ENCODE data around the gene CALML5.

CALML5 gene

DNA sequence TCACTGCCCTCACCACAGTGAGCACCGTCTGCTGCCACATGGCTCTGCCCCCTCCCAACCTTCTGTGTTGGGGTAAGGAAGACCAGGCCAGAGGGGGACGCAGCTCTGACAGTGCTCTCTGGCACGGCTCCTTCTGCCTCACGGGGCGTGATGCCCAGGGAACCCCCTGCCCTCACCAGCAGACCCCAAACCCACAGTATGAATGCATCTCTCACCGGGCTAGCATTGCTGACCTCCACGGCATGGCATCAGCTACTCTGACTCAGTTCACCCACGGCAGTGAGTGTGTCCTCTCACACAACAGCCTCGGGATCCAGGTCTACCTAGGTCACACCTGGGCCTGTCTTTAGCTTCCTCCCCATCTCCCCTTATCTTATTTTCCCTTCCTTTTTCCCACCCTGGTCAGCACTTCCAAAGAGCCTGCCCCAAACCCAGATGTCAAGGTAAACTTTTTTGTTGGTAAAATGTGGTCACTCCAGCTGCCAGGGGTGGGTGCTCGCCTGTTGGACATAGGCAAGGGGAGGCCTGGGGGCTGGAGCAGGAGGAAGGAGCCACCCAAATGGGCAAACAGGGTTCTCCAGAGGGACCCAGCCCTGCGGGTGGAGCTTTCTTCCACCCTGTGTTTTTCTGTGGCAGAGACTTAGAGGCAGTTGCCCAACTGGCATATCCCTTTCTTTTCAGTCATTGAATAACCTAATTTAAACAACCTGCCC is 29.8 kb upstream of the CALML5 start:
- H3K4me3 Mint-ChIP-seq: no peak overlapping the region
- H3K36me3 Mint-ChIP-seq (ENCODE audit: low read depth): no peaks in the 10 kb centered on the region
- no peaks in the 10 kb centered on the region for H3K9me3 Mint-ChIP-seq
- H3K27me3 Mint-ChIP-seq: no peaks in the 10 kb centered on the region
- no peaks in the 10 kb centered on the region for H3K4me1 Mint-ChIP-seq (ENCODE audit: low read depth)
- H3K27ac Mint-ChIP-seq: no peak overlapping the region
- peak; percentile 9 for DNase-seq

DNA sequence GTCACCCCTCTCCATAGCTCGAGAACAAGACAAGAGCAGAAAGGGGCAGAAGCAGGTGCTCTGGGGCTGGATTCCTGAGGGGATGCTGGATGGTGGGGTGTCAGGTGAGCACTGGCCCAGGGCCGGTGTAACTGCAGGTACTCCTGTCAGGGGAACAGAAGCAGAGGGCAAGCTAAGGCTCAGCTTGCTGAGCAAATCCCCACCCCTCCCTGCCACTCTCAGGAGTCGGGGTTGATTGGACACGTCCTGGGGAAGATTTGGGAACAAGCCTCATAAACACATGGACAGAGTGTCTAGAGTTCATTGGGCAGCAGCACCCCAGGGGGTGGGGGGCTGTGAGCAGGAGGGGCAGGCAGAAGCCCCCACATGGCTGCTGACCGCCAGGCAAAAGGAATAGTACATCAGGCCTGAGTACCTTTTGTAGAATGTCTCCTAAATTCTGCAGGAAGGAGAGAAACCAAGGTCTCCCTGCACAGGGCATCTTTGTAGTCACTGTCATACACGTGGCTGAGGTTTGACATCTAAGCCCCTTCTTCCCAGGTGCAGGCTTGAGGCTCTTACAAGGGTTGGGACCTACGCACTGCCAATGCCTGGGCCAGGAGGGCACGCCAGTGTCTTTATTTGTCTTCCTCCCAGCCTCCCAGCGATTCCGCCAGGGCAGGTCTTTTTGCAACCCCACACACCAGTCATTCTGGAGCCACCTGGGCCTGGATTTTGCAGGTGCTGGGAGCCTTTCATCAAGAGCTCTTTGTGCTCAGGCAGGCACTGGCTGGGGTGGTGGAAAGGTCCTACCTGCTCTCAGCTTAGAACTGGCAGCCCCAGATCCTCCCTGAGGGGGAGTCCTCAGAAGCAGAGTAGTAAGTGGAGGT is 28.2 kb upstream of the CALML5 start:
- H3K4me3 Mint-ChIP-seq: no peak overlapping the region
- H3K9me3 Mint-ChIP-seq: no peaks in the 10 kb centered on the region
- no peak overlapping the region for H3K27ac Mint-ChIP-seq
- peak; percentile 19 for DNase-seq
- H3K36me3 Mint-ChIP-seq (ENCODE audit: low read depth): no peaks in the 10 kb centered on the region
- H3K4me1 Mint-ChIP-seq (ENCODE audit: low read depth): no peaks in the 10 kb centered on the region
- peaks cover 2% of the 10 kb centered on the region for H3K27me3 Mint-ChIP-seq

GRCh38 chr10:5526691-5527331 is 27.4 kb upstream of the CALML5 start:
- Mint-ChIP-seq H3K4me1 (ENCODE audit: low read depth) (no peaks in the 10 kb centered on the region), H3K9me3 (no peaks in the 10 kb centered on the region), H3K36me3 (ENCODE audit: low read depth) (no peaks in the 10 kb centered on the region), H3K27me3 (peaks cover 2% of the 10 kb centered on the region), H3K4me3 (no peak overlapping the region), H3K27ac (no peak overlapping the region)
- DNase-seq: peak; percentile 9

DNA sequence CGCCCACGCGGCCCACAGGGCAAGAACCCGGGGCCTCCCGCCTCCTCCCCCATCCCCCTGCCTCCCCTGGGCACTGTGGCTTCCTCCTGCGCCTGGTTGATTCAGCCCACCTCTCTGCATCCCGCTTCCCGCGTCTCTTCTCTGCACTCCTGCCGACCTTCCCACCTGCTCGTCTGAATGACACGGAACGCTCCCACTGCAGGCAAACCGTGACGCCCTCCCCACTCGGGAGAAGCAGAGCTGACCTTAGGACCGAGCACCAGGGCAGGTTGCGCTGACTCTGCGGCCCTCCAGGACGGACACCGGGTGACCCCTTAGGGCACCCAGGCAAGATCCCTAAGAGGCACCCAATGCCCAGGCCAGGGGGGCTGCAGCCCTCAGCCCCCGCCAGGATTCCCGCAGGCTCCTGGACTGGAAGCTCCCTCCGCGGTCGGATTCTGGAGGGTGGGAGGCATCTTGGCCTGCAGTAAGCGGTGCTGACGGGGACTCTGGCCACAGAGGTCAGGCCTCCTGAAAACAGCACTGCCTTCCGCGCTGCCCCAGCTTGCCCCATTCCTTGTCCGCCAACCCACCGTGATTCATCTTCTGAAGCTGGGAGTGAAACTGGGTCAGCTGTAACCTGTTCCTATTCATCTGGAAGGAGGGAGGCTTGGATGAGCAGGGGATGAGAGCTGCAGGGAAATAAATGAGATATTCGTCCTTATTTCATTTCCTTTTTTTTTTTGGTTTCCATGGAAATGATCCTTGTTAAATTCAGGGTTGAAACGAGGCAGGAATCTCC is 26.4 kb upstream of the CALML5 start:
- Mint-ChIP-seq H3K4me3 (no peak overlapping the region), H3K36me3 (ENCODE audit: low read depth) (no peaks in the 10 kb centered on the region), H3K27ac (no peak overlapping the region), H3K4me1 (ENCODE audit: low read depth) (no peaks in the 10 kb centered on the region), H3K27me3 (peaks cover 2% of the 10 kb centered on the region), H3K9me3 (no peaks in the 10 kb centered on the region)
- peak; percentile 14 for DNase-seq

GRCh38 chr10:5524641-5525560 is 25.5 kb upstream of the CALML5 start, which contains the start of gene CALML3:
Gene CALML3 (plus strand): TSS chr10:5524961. CDS start chr10:5525086, 125 bp downstream.
- Mint-ChIP-seq H3K27me3 (peaks cover 2% of the 10 kb centered on the region), H3K9me3 (no peaks in the 10 kb centered on the region), H3K36me3 (ENCODE audit: low read depth) (no peaks in the 10 kb centered on the region), H3K4me3 (no peak within 1 kb of the TSS), H3K27ac (no peak within 1 kb of the TSS), H3K4me1 (ENCODE audit: low read depth) (no peaks in the 10 kb centered on the region)
- peak; percentile 15 for DNase-seq

DNA sequence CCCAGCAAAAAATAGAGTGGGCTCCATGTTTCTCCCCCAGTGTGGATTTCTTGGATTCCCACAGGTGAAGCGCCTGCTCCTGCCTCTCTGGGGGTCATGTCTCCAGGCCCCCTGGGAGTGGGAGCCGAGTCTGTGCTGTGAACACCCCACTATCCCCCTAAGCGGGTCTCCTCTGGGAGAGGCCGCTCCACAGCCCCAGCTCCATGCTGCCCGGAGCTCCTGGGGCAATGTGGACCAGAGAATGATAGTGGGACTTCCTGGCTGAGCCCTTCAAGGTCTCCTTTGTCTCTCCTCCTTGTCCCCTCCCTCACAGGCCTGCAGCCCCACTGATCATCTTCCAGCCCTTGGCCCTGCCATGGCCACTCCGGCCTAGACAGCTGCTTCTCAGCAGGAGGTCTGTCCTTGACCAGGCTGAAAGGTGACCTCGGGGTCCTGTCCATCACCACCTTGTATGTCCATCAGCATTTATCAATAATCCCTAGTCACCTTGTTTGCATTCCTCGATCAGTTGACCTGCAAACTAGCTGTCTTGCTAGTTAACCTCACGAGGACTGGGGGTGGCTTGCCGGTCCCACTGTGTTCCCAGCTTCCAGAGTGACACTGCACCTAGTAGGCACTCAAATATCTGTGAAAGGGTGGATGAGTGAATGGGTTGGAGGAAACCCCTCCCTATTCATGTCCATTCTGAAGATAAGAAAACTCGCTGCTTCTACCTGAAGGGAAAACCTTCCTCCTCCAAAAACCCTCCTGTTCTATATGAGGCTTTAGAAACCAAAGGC is 24.6 kb upstream of the CALML5 start:
- Mint-ChIP-seq H3K4me3 (no peak overlapping the region), H3K9me3 (no peaks in the 10 kb centered on the region), H3K4me1 (ENCODE audit: low read depth) (no peaks in the 10 kb centered on the region), H3K36me3 (ENCODE audit: low read depth) (no peaks in the 10 kb centered on the region), H3K27ac (no peak overlapping the region), H3K27me3 (peaks cover 2% of the 10 kb centered on the region)
- DNase-seq: peak; percentile 18

DNA sequence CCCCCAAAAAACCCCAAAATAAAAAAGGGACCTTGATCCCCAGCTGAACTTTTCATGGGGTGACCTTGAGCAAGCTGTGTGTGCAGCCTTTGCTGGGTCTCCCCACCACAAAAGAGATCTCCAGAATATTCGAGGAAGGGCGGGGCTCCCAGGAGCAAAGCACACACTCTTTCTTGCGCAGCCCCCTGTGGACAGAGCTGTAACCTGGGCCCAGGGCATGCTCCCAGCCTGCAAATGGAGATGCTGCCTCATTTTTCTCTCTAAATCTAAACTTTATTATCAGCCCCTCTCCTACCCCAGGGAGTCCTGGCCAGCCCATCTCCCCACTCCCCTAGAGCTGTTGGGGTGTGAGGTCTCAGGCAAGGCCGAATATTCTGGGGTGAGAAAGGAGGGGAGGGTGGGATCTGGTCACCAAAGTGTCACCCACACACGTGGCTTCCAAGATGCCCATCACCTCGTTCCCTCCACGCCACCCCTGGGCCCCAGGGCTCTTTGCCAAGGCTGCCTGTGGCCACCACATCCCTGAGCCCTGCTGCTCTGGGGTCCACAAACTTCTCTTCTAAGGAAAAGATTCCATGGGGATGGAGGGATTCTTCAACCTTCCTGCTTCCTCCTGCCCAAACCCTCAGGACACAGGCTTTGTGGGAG is 23.7 kb upstream of the CALML5 start:
- no peaks in the 10 kb centered on the region for H3K9me3 Mint-ChIP-seq
- no peaks in the 10 kb centered on the region for H3K4me1 Mint-ChIP-seq (ENCODE audit: low read depth)
- peak; percentile 11 for DNase-seq
- H3K27me3 Mint-ChIP-seq: peaks cover 2% of the 10 kb centered on the region
- H3K36me3 Mint-ChIP-seq (ENCODE audit: low read depth): no peaks in the 10 kb centered on the region
- no peak overlapping the region for H3K27ac Mint-ChIP-seq
- H3K4me3 Mint-ChIP-seq: no peak overlapping the region

- Mint-ChIP-seq H3K27ac (no peak overlapping the region), H3K4me3 (no peak overlapping the region), H3K4me1 (ENCODE audit: low read depth) (no peaks in the 10 kb centered on the region), H3K36me3 (ENCODE audit: low read depth) (no peaks in the 10 kb centered on the region), H3K9me3 (no peaks in the 10 kb centered on the region), H3K27me3 (peaks cover 5% of the 10 kb centered on the region)
- no peak for DNase-seq
Measured at GRCh38 chr10:5519054-5519453, 19.7 kb upstream of the CALML5 start.

- Mint-ChIP-seq H3K4me3 (no peak overlapping the region), H3K27ac (no peak overlapping the region)
- no peak for DNase-seq
Measured at GRCh38 chr10:5518143-5518542, 18.8 kb upstream of the CALML5 start.

DNA sequence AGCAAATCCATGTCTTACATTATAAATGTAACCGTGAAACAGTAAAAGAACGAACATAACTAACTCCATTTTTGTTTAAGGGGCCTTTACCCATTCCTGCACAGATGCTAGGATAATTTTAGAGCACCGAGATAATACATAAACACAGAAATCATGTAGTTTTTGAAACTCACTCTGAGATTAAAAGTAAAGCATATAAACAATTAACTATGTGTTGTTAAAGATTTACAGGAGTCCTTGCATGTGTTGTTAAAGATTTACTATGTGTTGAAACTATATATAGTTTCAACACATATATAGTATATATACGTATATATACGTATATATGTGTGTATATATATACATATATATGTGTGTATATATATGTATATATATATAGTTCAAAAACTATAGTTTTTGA is 18.2 kb upstream of the CALML5 start:
- Mint-ChIP-seq H3K36me3 (ENCODE audit: low read depth) (no peaks in the 10 kb centered on the region), H3K27ac (no peak overlapping the region), H3K4me3 (no peak overlapping the region), H3K27me3 (peaks cover 7% of the 10 kb centered on the region), H3K9me3 (no peaks in the 10 kb centered on the region), H3K4me1 (ENCODE audit: low read depth) (peaks cover 10% of the 10 kb centered on the region)
- no peak for DNase-seq

More at GRCh38 chr10:5518143-5518542, 18.8 kb upstream of the CALML5 start:
- peaks cover 4% of the 10 kb centered on the region for H3K4me1 Mint-ChIP-seq (ENCODE audit: low read depth)
- H3K36me3 Mint-ChIP-seq (ENCODE audit: low read depth): no peaks in the 10 kb centered on the region
- H3K27me3 Mint-ChIP-seq: peaks cover 3% of the 10 kb centered on the region
- H3K9me3 Mint-ChIP-seq: no peaks in the 10 kb centered on the region

GRCh38 chr10:5515948-5516761 is 16.8 kb upstream of the CALML5 start:
- H3K9me3 Mint-ChIP-seq: no peaks in the 10 kb centered on the region
- no peak for DNase-seq
- H3K36me3 Mint-ChIP-seq (ENCODE audit: low read depth): no peaks in the 10 kb centered on the region
- no peak overlapping the region for H3K27ac Mint-ChIP-seq
- peaks cover 11% of the 10 kb centered on the region for H3K4me1 Mint-ChIP-seq (ENCODE audit: low read depth)
- no peak overlapping the region for H3K4me3 Mint-ChIP-seq
- H3K27me3 Mint-ChIP-seq: peaks cover 11% of the 10 kb centered on the region

Measured in activated T-cell treated with anti-CD3 and anti-CD28 coated beads, Interleukin-2, amount 50 U/mL, for 24 hours (primary cell).